ENCODE measurements around the gene CENPC. TPM values are rescaled to one million over a fixed set of nuclear protein-coding genes. Genes with fewer than 3 reads are reported as not detected.
"Not testable (repeated sequence)": the region's sequence is repeated elsewhere in the genome, so short reads cannot be mapped to it uniquely, and the experiment has no call there.

The CENPC gene
- total RNA-seq, 2 donors from 2014 or later: 12.7 to 17.0 TPM

- H3K36me3 ChIP-seq: no peaks in the 10 kb centered on the region
- H3K9me3 ChIP-seq: no peaks in the 10 kb centered on the region
- H3K9ac ChIP-seq (ENCODE audit: low read depth in 2 of 2, low read length in 2 of 2): no peak overlapping the region
- TF ChIP-seq, protein P1, sequence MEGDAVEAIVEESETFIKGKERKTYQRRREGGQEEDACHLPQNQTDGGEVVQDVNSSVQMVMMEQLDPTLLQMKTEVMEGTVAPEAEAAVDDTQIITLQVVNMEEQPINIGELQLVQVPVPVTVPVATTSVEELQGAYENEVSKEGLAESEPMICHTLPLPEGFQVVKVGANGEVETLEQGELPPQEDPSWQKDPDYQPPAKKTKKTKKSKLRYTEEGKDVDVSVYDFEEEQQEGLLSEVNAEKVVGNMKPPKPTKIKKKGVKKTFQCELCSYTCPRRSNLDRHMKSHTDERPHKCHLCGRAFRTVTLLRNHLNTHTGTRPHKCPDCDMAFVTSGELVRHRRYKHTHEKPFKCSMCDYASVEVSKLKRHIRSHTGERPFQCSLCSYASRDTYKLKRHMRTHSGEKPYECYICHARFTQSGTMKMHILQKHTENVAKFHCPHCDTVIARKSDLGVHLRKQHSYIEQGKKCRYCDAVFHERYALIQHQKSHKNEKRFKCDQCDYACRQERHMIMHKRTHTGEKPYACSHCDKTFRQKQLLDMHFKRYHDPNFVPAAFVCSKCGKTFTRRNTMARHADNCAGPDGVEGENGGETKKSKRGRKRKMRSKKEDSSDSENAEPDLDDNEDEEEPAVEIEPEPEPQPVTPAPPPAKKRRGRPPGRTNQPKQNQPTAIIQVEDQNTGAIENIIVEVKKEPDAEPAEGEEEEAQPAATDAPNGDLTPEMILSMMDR (IDR thresholded peaks at IDR 0.05): no peak
- no peak overlapping the region for H3K4me3 ChIP-seq
- no peak for DNase-seq
- intact Hi-C loops (cut with DNase I): no loop called here
- no peak overlapping the region for H3K27ac ChIP-seq
- no peaks in the 10 kb centered on the region for H3K4me1 ChIP-seq
- no peaks in the 10 kb centered on the region for H3K27me3 ChIP-seq
These were observed 84.7 kb downstream of the CENPC start for GRCh38 chr4:67460574-67460973.

DNA sequence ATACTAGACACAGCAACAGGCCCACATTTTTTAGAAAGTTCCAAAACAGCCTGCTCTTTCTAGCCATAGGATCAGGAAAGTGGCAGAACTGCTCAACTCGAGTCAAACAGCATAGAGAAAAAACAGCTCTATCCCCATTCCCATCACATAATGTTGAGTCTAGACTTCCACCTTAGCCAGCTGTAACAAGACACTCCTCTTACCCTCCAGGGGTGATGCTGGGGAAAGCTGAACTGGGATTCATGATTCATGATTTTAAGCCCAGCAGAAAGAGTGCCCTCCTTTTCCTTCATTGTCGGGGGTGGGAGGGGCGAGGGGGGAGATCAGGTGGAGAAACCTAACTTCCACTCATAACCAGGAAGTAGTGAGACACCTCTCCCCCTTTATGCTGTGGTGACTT lies 86.1 kb downstream of the CENPC start:
- Histone ChIP-seq H3K4me3 (no peak overlapping the region), H3K36me3 (no peaks in the 10 kb centered on the region), H3K9me3 (no peaks in the 10 kb centered on the region), H3K4me1 (no peaks in the 10 kb centered on the region), H3K27ac (no peak overlapping the region), H3K27me3 (no peaks in the 10 kb centered on the region), H3K9ac (ENCODE audit: low read depth in 2 of 2, low read length in 2 of 2) (no peak overlapping the region)
- no peak for DNase-seq
- TF ChIP-seq, protein P1 (IDR thresholded peaks at IDR 0.05): no peak
- intact Hi-C loops (cut with DNase I): no loop called here

DNA sequence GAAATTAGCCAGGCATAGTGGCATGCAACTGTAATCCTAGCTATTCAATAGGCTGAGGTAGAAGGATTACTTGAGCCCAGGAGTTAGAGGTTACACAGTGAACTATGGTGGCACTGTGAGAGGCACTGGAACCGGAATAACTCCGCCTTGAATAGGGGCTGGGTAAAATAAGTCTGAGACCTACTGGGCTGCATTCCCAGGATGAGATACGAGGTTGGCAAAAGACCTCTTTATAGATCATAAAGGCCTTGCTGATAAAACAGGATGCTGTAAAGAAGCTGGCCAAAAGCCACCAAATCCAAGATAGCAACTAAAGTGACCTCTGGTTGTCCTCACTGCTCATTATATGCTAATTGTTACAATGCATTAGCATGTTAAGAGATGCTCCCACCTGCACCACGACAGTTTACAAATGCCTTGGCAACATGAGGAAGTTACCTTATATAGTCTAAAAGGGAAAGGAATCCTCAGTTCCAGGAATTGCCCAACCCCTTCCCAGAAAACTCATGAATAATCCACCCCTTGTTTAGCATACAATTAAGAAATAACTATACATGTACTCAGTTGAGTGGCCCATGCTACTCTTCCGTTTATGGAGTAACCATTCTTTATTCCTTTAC lies 88.6 kb downstream of the CENPC start:
- Histone ChIP-seq H3K27ac (no peak overlapping the region), H3K4me3 (no peak overlapping the region), H3K9ac (ENCODE audit: low read depth in 2 of 2, low read length in 2 of 2) (no peak overlapping the region), H3K9me3 (no peaks in the 10 kb centered on the region), H3K4me1 (no peaks in the 10 kb centered on the region), H3K36me3 (no peaks in the 10 kb centered on the region), H3K27me3 (no peaks in the 10 kb centered on the region)
- intact Hi-C loops (cut with DNase I): no loop called here
- TF ChIP-seq, protein P1 (IDR thresholded peaks at IDR 0.05): no peak
- DNase-seq: peak; percentile 53

- H3K27me3 ChIP-seq; DNase-seq; H3K9me3 ChIP-seq; H3K4me3 ChIP-seq; H3K27ac ChIP-seq; H3K36me3 ChIP-seq; H3K9ac ChIP-seq (ENCODE audit: low read depth in 2 of 2, low read length in 2 of 2); H3K4me1 ChIP-seq; intact Hi-C loops (cut with DNase I): not testable (repeated sequence)
These were observed 92.5 kb downstream of the CENPC start for GRCh38 chr4:67452846-67453205.

GRCh38 chr4:67452100-67452845 lies 93.0 kb downstream of the CENPC start:
- Histone ChIP-seq H3K27ac (no peak overlapping the region), H3K36me3 (no peaks in the 10 kb centered on the region), H3K4me3 (no peak overlapping the region), H3K9me3 (no peaks in the 10 kb centered on the region), H3K27me3 (no peaks in the 10 kb centered on the region), H3K4me1 (no peaks in the 10 kb centered on the region), H3K9ac (ENCODE audit: low read depth in 2 of 2, low read length in 2 of 2) (no peak overlapping the region)
- DNase-seq: no peak
- intact Hi-C loops (cut with DNase I): no loop called here
- TF ChIP-seq, protein P1 (IDR thresholded peaks at IDR 0.05): no peak

- H3K27me3 ChIP-seq: no peaks in the 10 kb centered on the region
- intact Hi-C loops (cut with DNase I): no loop called here
- DNase-seq: no peak
- H3K27ac ChIP-seq: no peak overlapping the region
- H3K36me3 ChIP-seq: no peaks in the 10 kb centered on the region
- H3K4me1 ChIP-seq: no peaks in the 10 kb centered on the region
- H3K9ac ChIP-seq (ENCODE audit: low read depth in 2 of 2, low read length in 2 of 2): no peak overlapping the region
- TF ChIP-seq, protein P1 (IDR thresholded peaks at IDR 0.05): no peak
- no peak overlapping the region for H3K4me3 ChIP-seq
- no peaks in the 10 kb centered on the region for H3K9me3 ChIP-seq
These were observed 93.8 kb downstream of the CENPC start for GRCh38 chr4:67451464-67451863.
